HG02884 (cell line): ENCODE data around the gene CDC42SE2.
"Not testable (repeated sequence)": the region's sequence is repeated elsewhere in the genome, so short reads cannot be mapped to it uniquely, and the experiment has no call there.

Experiments used
- ATAC-seq: cut with Tn5 transposase; IDR thresholded peaks from one replicate; pipeline ENCODE4 v1.9.1; 2021; ENCODE audit warnings: mild to moderate bottlenecking, moderate library complexity; ENCODE audit not compliant: unreplicated experiment

CDC42SE2 gene

GRCh38 chr5:131363811-131364506, 100.1 kb downstream of the CDC42SE2 start:
- ATAC-seq = no peak

DNA sequence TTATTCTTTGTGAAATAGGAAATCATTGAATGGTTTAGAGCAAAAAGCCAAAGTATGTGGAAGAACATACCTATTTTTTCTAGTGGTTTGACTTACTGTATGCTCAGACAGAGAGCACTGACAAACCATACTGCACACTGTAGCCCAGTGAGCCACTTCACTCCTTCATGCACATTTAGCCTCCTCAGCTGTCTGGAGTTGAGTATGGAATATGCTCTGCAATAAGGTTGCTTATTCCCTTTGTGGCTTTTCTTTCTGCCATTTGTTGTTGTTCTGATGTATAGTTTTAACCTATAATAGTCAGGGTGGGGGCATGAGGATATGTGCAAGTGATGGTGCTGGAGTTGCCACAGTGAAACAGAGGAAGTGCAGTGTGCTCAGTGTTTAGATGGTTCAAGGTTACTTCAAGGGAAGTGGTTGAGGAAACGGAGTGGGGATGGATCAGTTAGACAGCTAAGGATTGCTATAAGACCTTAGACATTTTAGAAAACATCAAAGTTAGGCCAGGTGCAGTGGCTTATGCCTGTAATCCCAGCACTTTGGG, 100.7 kb downstream of the CDC42SE2 start:
- no peak for ATAC-seq

GRCh38 chr5:131366428-131366827, 102.6 kb downstream of the CDC42SE2 start:
- no peak for ATAC-seq

DNA sequence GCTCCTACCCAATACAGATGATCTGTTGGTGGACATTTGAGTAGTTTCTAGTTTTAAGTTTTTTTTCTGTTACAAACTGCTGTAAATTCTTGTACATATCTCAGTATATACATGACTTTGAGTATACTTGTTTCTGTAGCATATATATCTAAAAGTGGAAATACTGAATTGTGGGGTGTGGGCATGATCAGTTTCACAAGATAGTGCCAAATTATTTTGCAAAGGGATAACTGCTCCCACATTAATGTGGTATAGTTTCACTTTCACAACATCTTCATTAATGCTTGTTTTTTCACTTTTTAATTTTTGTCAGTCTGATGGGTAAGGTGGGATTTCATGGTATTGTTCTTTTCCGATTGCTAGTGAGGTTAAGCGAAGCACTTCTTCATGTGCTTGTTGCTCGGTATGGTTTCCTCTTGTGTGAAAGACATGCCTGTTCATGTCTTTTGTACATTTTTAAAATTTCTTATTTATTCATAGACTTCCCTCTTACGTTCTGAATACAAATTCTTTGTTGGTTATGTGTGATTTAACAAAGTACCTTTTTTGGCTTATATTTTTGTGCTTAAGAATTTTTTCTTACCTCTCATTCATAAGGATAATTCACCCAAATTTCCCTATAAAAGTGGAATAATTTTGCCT, 103.5 kb downstream of the CDC42SE2 start:
- no peak for ATAC-seq

- ATAC-seq = no peak
Observed at GRCh38 chr5:131368866-131369265, 105.0 kb downstream of the CDC42SE2 start.

- ATAC-seq = no peak
Observed at GRCh38 chr5:131369558-131369957, 105.7 kb downstream of the CDC42SE2 start.

- ATAC-seq = no peak
Observed at GRCh38 chr5:131371835-131372234, 108.0 kb downstream of the CDC42SE2 start.

GRCh38 chr5:131373265-131373664, 109.4 kb downstream of the CDC42SE2 start:
- ATAC-seq = no peak

DNA sequence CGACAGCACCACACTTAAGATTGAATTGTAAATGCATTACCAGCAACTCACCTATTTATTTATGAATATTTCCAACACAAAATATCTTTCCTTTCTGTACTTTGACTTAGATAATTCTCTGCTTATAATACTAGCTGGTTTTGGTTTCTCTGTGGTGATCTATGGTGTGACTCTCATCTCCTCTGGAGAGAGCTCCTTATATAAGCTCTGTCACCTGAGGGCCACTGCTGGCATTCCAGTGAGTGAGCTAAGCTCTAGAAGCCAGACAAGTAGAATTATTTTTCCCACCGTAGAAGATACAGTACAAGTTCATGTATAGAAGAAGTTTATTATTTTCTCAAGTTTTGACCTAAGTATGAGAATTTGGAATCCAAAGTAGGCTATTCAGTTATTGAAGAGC, 111.5 kb downstream of the CDC42SE2 start:
- peak; percentile 30 for ATAC-seq

GRCh38 chr5:131377346-131377745, 113.5 kb downstream of the CDC42SE2 start:
- no peak for ATAC-seq

GRCh38 chr5:131377785-131378325, 114.0 kb downstream of the CDC42SE2 start:
- no peak for ATAC-seq

- ATAC-seq = no peak
Observed at GRCh38 chr5:131378721-131379541, 115.1 kb downstream of the CDC42SE2 start.

DNA sequence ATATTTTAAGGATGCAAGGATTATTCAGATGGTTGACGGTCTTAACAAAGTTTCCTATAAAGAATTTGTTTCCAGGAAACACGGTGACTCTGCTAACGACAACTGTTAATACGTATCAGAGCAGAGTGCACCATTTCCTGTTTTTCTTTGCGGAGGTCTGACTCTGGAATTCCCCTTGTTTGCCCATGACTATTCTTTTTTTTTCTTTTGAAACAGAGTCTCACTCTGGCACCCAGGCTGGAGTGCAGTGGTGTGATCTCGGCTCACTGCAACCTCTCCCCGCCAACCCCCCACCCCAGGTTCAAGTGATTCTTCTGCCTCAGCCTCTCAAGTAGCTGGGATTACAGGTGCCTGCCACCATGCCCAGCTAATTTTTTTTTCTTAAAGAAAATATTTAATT, 115.9 kb downstream of the CDC42SE2 start:
- ATAC-seq = peak; percentile 35

GRCh38 chr5:131380238-131380637, 116.4 kb downstream of the CDC42SE2 start:
- ATAC-seq = not testable (repeated sequence)

DNA sequence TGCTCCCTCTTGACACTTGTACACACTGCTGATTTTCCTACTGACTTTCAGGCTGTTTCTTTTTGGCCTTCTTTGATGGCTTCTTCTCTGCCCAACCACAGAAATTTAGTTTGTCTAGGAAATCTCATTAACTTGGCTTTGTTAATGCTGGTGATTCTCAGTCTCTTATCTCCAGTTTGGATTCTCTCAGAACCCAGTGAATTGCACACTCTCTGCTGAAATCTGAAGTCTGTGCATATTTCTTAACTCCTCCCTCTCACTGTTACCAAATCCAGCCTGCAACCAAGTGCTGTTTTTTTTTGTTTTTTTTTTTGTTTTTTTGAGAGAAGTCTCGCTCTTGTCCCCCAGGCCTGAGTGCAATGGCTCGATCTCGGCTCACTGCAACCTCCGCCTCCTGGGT, 117.2 kb downstream of the CDC42SE2 start:
- ATAC-seq = no peak

GRCh38 chr5:131381777-131382176, 117.9 kb downstream of the CDC42SE2 start:
- ATAC-seq = peak; percentile 39

GRCh38 chr5:131382407-131383395, 118.8 kb downstream of the CDC42SE2 start:
- peak; percentile 62 for ATAC-seq

GRCh38 chr5:131384173-131384572, 120.3 kb downstream of the CDC42SE2 start:
- ATAC-seq = no peak

- no peak for ATAC-seq
Observed at GRCh38 chr5:131384616-131385214, 120.9 kb downstream of the CDC42SE2 start.

DNA sequence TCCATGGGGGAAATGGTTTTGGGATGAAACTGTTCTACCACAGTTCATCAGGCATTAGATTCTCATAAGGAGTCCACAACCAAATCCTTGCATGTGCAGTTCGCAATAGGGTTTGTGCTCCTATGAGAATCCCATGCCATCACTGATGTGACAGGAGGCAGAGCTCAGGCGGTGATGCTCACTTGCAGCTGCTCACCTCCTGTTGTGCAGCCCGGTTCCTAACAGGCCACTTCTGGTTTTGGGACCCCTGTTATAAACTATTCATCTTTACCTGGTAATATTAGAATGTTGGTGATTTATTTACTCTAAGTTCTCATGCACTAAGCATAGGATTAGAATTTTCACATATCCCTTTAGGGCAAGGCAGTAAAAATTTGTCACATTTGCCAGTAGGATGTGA, 122.3 kb downstream of the CDC42SE2 start:
- ATAC-seq = no peak
